Tibial nerve (tissue), 3 donors: Measurements from ENCODE around the gene PCSK5.

Source experiments
- CTCF ChIP-seq, 5 experiments: fragments of 200-600 bp in 3 of 5; fragments of 450-650 bp in 2 of 5; sonication (generic) in 3 of 5; IDR thresholded peaks; one replicate each; pipeline ENCODE4 v1.5.1; 2016 to 2019; ENCODE audit warnings: antibody characterized with exemption in 5 of 5, mild to moderate bottlenecking in 3 of 5, moderate library complexity in 2 of 5
- POLR2A ChIP-seq, 2 donors: fragments of 450-650 bp; IDR thresholded peaks; one replicate each; pipeline ENCODE4 v1.6.1; 2017; ENCODE audit warnings: antibody characterized with exemption in 2 of 2, mild to moderate bottlenecking in 2 of 2, moderate library complexity in 2 of 2

- TF ChIP-seq CTCF (IDR thresholded peaks at IDR 0.05) (no peak), POLR2A (IDR thresholded peaks at IDR 0.05) (no peak)
These were observed 195.1 kb downstream of the PCSK5 start for GRCh38 chr9:76085596-76085995.
